Astrocyte (in vitro differentiated cells and primary cell): Measurements from ENCODE around the gene MPP2.

Source experiments
- EZH2 ChIP-seq: IDR thresholded peaks from 2 replicates; pipeline ENCODE4 v1.6.1; 2012; ENCODE audit warnings: mild to moderate bottlenecking, low read length, inconsistent platforms; ENCODE audit not compliant: insufficient read depth
- TF ChIP-seq, protein P1 (sequence below): IDR thresholded peaks from 2 replicates; pipeline ENCODE4 v1.5.1; 2011; ENCODE audit warnings: low read depth, mild to moderate bottlenecking, inconsistent platforms, low read length, moderate library complexity; ENCODE audit not compliant: insufficient read depth

DNA sequence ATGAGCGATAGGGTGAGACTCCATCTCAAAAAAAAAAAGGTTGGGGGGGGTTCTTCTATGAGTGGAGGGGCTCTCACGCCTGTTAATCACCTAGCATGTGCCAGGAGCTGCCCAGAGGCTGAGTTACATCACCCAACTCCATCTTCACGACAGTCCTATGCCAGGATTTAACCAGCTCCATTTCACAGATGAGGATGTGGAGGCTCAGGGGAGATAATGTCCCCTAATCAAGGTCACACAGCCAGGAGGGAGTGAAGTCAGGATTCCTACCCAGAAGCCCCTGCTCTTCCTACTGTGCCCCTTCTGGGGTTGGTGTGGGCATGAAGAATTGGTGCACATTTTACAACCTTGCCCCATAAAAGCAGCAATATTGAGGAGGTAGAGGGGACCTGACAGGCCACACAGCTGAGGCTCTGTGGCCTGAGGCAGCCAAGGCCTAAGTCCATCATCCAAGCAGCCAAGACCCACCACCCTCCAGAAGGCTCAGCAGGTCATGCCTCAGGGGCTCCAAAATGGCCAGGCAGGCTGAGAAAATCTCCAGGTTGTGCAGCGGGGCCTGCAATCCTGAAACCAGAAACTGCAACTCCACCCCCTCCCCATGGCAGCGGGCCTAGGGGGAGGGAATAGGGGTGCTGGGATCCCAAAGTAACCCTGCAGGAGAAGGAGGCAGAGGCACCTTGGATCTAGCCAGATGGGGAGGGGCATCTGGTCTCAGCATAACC is 28.0 kb upstream of the MPP2 start:
- no peak for TF ChIP-seq EZH2
- TF ChIP-seq, protein P1, sequence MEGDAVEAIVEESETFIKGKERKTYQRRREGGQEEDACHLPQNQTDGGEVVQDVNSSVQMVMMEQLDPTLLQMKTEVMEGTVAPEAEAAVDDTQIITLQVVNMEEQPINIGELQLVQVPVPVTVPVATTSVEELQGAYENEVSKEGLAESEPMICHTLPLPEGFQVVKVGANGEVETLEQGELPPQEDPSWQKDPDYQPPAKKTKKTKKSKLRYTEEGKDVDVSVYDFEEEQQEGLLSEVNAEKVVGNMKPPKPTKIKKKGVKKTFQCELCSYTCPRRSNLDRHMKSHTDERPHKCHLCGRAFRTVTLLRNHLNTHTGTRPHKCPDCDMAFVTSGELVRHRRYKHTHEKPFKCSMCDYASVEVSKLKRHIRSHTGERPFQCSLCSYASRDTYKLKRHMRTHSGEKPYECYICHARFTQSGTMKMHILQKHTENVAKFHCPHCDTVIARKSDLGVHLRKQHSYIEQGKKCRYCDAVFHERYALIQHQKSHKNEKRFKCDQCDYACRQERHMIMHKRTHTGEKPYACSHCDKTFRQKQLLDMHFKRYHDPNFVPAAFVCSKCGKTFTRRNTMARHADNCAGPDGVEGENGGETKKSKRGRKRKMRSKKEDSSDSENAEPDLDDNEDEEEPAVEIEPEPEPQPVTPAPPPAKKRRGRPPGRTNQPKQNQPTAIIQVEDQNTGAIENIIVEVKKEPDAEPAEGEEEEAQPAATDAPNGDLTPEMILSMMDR: no peak
